Activated CD4-positive, alpha-beta T cell treated with anti-CD3 and anti-CD28 coated beads, Interleukin-2, amount 50 U/mL, for 1 hour (primary cell): Measurements from ENCODE around the gene COL4A6.

Experiments used
- DNase-seq: peaks from one replicate; pipeline ENCODE4 v3.0.0-alpha.2; 2020

The COL4A6 gene

GRCh38 chrX:108268434-108269080, 169.7 kb downstream of the COL4A6 start:
- DNase-seq = no peak

- no peak for DNase-seq
Measured at GRCh38 chrX:108267557-108267956, 170.7 kb downstream of the COL4A6 start.

- no peak for DNase-seq
Measured at GRCh38 chrX:108264376-108264775, 173.8 kb downstream of the COL4A6 start.

GRCh38 chrX:108261549-108262203, 176.5 kb downstream of the COL4A6 start:
- no peak for DNase-seq

GRCh38 chrX:108257556-108257955, 180.7 kb downstream of the COL4A6 start:
- DNase-seq = no peak

GRCh38 chrX:108254636-108255035, 183.6 kb downstream of the COL4A6 start:
- DNase-seq = no peak

- no peak for DNase-seq
Measured at GRCh38 chrX:108250654-108251579, 187.3 kb downstream of the COL4A6 start.

- no peak for DNase-seq
Measured at GRCh38 chrX:108246304-108246954, 191.8 kb downstream of the COL4A6 start.

- no peak for DNase-seq
Measured at GRCh38 chrX:108245462-108245861, 192.8 kb downstream of the COL4A6 start.

GRCh38 chrX:108235986-108236385, 202.2 kb downstream of the COL4A6 start:
- no peak for DNase-seq

- DNase-seq = no peak
Measured at GRCh38 chrX:108230574-108230973, 207.6 kb downstream of the COL4A6 start.

GRCh38 chrX:108224727-108225621, 213.2 kb downstream of the COL4A6 start:
- no peak for DNase-seq

- DNase-seq = no peak
Measured at GRCh38 chrX:108224218-108224617, 214.0 kb downstream of the COL4A6 start.

GRCh38 chrX:108223585-108223984, 214.6 kb downstream of the COL4A6 start:
- DNase-seq = no peak

GRCh38 chrX:108221301-108221864, 216.8 kb downstream of the COL4A6 start:
- no peak for DNase-seq

- no peak for DNase-seq
Measured at GRCh38 chrX:108219949-108220601, 218.1 kb downstream of the COL4A6 start.

- no peak for DNase-seq
Measured at GRCh38 chrX:108217876-108218275, 220.3 kb downstream of the COL4A6 start.

GRCh38 chrX:108216919-108217571, 221.2 kb downstream of the COL4A6 start:
- no peak for DNase-seq

- no peak for DNase-seq
Measured at GRCh38 chrX:108216405-108216804, 221.8 kb downstream of the COL4A6 start.

GRCh38 chrX:108211301-108211700, 226.9 kb downstream of the COL4A6 start:
- no peak for DNase-seq
